ENCODE measurements around the gene SHCBP1.

SHCBP1 gene

DNA sequence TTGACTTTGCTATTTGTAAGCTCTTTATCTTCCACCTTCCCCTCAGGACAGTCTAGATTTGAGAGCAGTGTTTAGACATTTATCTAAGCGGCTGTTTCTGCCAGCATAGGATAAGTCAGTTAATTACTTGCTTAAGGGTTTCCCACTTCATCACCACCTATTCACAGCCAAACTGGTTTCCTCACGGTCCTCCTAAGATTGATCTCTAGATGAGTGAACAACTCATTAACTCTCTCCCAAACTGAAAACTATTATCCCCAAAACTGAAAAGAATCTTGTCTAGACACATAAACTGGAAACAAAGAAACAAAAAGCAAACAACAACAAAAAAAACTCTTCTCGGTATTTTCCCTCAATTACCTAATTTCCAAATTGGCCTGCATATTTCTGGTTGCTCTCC lies 58.2 kb downstream of the SHCBP1 start:
- TF ChIP-seq, protein P1, sequence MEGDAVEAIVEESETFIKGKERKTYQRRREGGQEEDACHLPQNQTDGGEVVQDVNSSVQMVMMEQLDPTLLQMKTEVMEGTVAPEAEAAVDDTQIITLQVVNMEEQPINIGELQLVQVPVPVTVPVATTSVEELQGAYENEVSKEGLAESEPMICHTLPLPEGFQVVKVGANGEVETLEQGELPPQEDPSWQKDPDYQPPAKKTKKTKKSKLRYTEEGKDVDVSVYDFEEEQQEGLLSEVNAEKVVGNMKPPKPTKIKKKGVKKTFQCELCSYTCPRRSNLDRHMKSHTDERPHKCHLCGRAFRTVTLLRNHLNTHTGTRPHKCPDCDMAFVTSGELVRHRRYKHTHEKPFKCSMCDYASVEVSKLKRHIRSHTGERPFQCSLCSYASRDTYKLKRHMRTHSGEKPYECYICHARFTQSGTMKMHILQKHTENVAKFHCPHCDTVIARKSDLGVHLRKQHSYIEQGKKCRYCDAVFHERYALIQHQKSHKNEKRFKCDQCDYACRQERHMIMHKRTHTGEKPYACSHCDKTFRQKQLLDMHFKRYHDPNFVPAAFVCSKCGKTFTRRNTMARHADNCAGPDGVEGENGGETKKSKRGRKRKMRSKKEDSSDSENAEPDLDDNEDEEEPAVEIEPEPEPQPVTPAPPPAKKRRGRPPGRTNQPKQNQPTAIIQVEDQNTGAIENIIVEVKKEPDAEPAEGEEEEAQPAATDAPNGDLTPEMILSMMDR (IDR thresholded peaks at IDR 0.05): no peak

DNA sequence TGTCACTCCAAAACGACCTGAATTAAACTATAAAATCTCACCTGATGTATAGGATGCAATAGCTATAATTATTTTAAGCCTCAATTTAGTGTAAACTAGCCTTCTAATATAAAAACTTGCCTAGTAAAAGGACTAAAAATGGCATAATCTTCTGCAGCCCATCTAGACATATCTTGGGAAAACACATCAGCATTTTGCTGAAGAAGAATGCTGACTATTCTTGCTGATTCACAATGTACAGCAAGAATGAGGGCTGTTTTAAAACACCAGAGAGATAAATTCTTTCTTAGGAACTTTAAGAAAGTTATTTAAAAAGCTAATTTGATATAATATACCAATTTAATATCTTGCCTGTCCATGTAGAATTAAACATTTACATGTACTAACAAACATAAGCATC lies 63.2 kb downstream of the SHCBP1 start:
- TF ChIP-seq, protein P1 (IDR thresholded peaks at IDR 0.05): no peak

DNA sequence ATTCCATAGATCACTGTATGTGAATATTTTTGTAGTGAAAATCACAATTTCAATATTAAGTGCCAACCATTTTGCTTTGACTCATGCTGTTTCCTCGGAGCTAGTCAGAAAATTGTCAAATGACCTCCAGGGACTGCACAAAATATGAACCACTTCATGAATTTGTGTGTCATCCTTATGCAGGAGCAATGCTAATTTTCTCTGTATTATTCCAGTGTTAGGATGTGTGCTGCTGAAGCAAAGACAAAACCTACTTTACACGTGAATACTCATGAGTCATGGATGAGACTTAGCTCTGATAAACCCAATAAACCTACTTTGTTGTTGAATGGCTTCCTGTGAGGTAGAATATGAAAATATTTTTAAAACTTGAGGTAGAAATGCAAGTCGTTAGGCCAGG lies 65.2 kb downstream of the SHCBP1 start:
- TF ChIP-seq, protein P1 (IDR thresholded peaks at IDR 0.05): no peak

DNA sequence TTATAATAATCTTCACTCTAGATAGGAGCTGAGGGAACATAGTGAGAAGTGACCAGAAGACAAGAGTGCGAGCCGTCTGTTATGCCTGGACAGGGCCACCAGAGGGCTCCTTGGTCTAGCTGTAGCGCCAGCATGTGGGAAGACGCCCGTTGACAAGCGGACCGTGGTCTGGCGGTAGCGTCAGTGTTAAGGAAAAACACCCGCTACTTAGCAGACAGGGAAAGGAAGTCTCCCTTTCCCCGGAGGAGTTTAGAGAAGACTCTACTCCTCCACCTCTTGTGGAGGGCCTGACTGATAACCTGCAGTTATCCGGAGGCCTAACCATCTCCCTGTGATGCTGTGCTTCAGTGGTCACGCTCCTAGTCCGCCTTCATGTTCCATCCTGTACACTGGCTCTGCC lies 66.7 kb downstream of the SHCBP1 start:
- TF ChIP-seq, protein P1 (IDR thresholded peaks at IDR 0.05): peak; percentile 84

DNA sequence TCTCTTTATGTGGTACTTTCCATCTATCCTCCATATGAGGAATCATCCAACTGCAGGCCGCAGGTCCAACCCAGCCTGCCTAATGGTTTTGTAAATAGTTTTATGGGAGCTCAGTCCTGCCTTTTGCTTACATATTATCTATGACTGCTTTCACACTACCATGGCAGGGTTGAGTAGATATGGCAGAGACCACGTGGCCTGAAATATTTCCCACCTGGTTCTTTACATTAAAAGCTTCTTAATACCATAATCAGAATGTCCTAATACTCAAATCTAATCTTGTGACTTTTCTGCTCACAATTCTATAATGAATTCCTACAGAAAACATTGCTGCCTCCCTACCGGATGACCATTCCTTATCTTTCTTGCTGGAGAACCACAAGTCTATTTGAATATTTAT lies 71.7 kb downstream of the SHCBP1 start:
- TF ChIP-seq, protein P1 (IDR thresholded peaks at IDR 0.05): no peak

All from LNCAP (cell line).